K562 (cell line): Measurements from ENCODE around the gene SMC6. TPM values are rescaled to one million over a fixed set of nuclear protein-coding genes. Genes with fewer than 3 reads are reported as not detected.

Experiments used
- ATAC-seq: fragments of 200-7000 bp; cut with Tn5 transposase; 3 replicates; pipeline ENCODE4 v1.9.1; 2020; ENCODE audit warnings: moderate library complexity
- BruUV-seq: library from RNA; stranded (reverse); fragments of 400-500 nt; replicated peaks from 2 replicates; lab custom pipeline; 2021; lab: Mats Ljungman, UMichigan
- CTCF ChIA-PET: fragments of 300-600 bp; formaldehyde crosslinking; extraction: SDS; loops from one replicate; lab custom pipeline; 2021; ENCODE audit warnings: low intra/inter-chr PET ratio; lab: Yijun Ruan, JAX
- POLR2A ChIA-PET: fragments of 300-600, 350-650 bp; sonication (Branson Sonifier 250); formaldehyde crosslinking; extraction: SDS; loops from one replicate; lab custom pipeline; 2021; ENCODE audit warnings: antibody characterized with exemption, inconsistent platforms; lab: Yijun Ruan, JAX
- DNase-seq, 4 experiments: peaks; one replicate each; pipeline versions ENCODE4 v3.0.0 to v3.0.0-alpha.2; 2011 to 2018; ENCODE audit warnings: low spot score in 3 of 4, mixed read lengths in 3 of 4; ENCODE audit errors: extremely low read depth in 1 of 4
- FAIRE-seq: peaks from 2 replicates; lab custom pipeline; 2011; peaks lifted over from hg19 to GRCh38; lab: Jason Lieb, UNC
- H2AFZ ChIP-seq: 2 replicates; pipeline ENCODE4 v1.6.0; 2011; ENCODE audit warnings: low read depth, low read length, control low read depth, inconsistent platforms
- H3K27ac ChIP-seq: fragments of 200-600 bp; 3 replicates; pipeline ENCODE4 v1.8.0; 2011; ENCODE audit warnings: low read depth, mild to moderate bottlenecking, control low read depth, inconsistent platforms, low read length, moderate library complexity, mixed read lengths; ENCODE audit errors: extremely low read depth
- H3K27me3 ChIP-seq, 2 experiments: fragments of 300-600 bp in 1 of 2; 2 replicates in 1 of 2; 3 replicates in 1 of 2; pipeline versions ENCODE4 v1.6.0 to v1.8.0; 2011; ENCODE audit warnings: inconsistent platforms in 2 of 2, low read length in 2 of 2, mild to moderate bottlenecking in 1 of 2, mixed read lengths in 1 of 2, moderate library complexity in 1 of 2; ENCODE audit not compliant: control insufficient read depth in 2 of 2, insufficient read depth in 2 of 2
- H3K36me3 ChIP-seq: fragments of 300-600 bp; 3 replicates; pipeline ENCODE4 v1.8.0; 2011; ENCODE audit warnings: mild to moderate bottlenecking, low read length, inconsistent platforms; ENCODE audit not compliant: control insufficient read depth, insufficient read depth
- H3K4me1 ChIP-seq, 2 experiments: fragments of 200-600 bp in 1 of 2; replicated peaks in 1 of 2; 2 replicates in 1 of 2; 3 replicates in 1 of 2; pipeline versions ENCODE4 v1.5.1 to v1.8.0; 2011; ENCODE audit warnings: inconsistent platforms in 2 of 2, low read length in 2 of 2, mild to moderate bottlenecking in 1 of 2, mixed read lengths in 1 of 2, moderate library complexity in 1 of 2; ENCODE audit not compliant: control insufficient read depth in 2 of 2, insufficient read depth in 2 of 2
- H3K4me2 ChIP-seq: 2 replicates; pipeline ENCODE4 v1.6.1; 2011; ENCODE audit warnings: low read length, control low read depth, inconsistent platforms, mixed read lengths; ENCODE audit not compliant: insufficient read depth
- H3K4me3 ChIP-seq: fragments of 200-600 bp; sonication (generic), shearing (Covaris generic); 2 replicates; pipeline ENCODE4 v1.5.1; 2016; ENCODE audit warnings: control low read depth, inconsistent platforms
- H3K79me2 ChIP-seq: fragments of 200-600 bp; 3 replicates; pipeline ENCODE4 v1.8.0; 2011; ENCODE audit warnings: low read length, inconsistent platforms; ENCODE audit not compliant: control insufficient read depth, insufficient read depth
- H3K9ac ChIP-seq, 2 experiments: 2 replicates each; pipeline versions ENCODE4 v1.6.0 to v1.6.1; 2011; ENCODE audit warnings: low read depth in 2 of 2, low read length in 2 of 2, control low read depth in 1 of 2, inconsistent platforms in 1 of 2, mild to moderate bottlenecking in 1 of 2, mixed read lengths in 1 of 2; ENCODE audit not compliant: insufficient read depth in 1 of 2
- H3K9me1 ChIP-seq: one replicate; pipeline ENCODE4 v1.6.0; 2011; ENCODE audit warnings: inconsistent platforms, mild to moderate bottlenecking, low read length, moderate library complexity; ENCODE audit not compliant: control insufficient read depth, insufficient read depth
- H3K9me3 ChIP-seq: replicated peaks from 2 replicates; pipeline ENCODE4 v1.5.1; 2011; ENCODE audit warnings: low read depth, low read length, inconsistent platforms; ENCODE audit not compliant: control insufficient read depth, insufficient read depth
- H4K20me1 ChIP-seq: replicated peaks from 2 replicates; pipeline ENCODE4 v1.6.1; 2011; ENCODE audit warnings: low read length, inconsistent platforms, mixed read lengths; ENCODE audit not compliant: control insufficient read depth, insufficient read depth
- ATF4 ChIP-seq: fragments of 450-650 bp; formaldehyde crosslinking; IDR thresholded peaks from 2 replicates; pipeline ENCODE4 v1.4.0; 2022; ENCODE audit warnings: mild to moderate bottlenecking, moderate library complexity
- CBX8 ChIP-seq: fragments of 200-600 bp; sonication (generic); IDR thresholded peaks from 2 replicates; pipeline ENCODE4 v1.6.1; 2012; ENCODE audit warnings: borderline replicate concordance, mixed run types, low read depth, mild to moderate bottlenecking, moderate library complexity, mixed read lengths, low read length, control low read depth, inconsistent platforms; ENCODE audit not compliant: poor library complexity, severe bottlenecking; ENCODE audit errors: extremely low read depth
- ETV5 ChIP-seq: sonication (generic); formaldehyde crosslinking; IDR thresholded peaks from 2 replicates; pipeline ENCODE4 v1.4.0; 2020; ENCODE audit warnings: low read depth, mild to moderate bottlenecking, missing genetic modification reagents
- HDAC1 ChIP-seq, 2 experiments: fragments of 450-650 bp; IDR thresholded peaks; 2 replicates each; pipeline ENCODE4 v1.6.1; 2016 to 2017; ENCODE audit warnings: inconsistent platforms in 1 of 2, mild to moderate bottlenecking in 1 of 2, moderate library complexity in 1 of 2
- HMG20B ChIP-seq: fragments of 250-450 bp; sonication (Bioruptor Pico); IDR thresholded peaks from 2 replicates; pipeline ENCODE4 v1.5.0; 2021; ENCODE audit warnings: mild to moderate bottlenecking
- HNRNPH1 ChIP-seq: fragments of 200-400 bp; formaldehyde crosslinking; optimal IDR thresholded peaks from 2 replicates; pipeline ENCODE3; 2017; ENCODE audit warnings: low read depth, mild to moderate bottlenecking, low read length, moderate library complexity
- RBM22 ChIP-seq: fragments of 200-400 bp; formaldehyde crosslinking; IDR thresholded peaks from 2 replicates; pipeline ENCODE4 v1.6.1; 2018; ENCODE audit warnings: low read length, low read depth; ENCODE audit not compliant: poor library complexity, severe bottlenecking
- ZNF695 ChIP-seq: fragments of 450-650 bp; formaldehyde crosslinking; IDR thresholded peaks from 2 replicates; pipeline ENCODE4 v1.4.0; 2020; ENCODE audit warnings: mild to moderate bottlenecking, moderate library complexity
- WGBS: fragments of 100-300 bp; shearing (Covaris generic); methylation state at CpG from one replicate; pipeline ENCODE4 v1.1.6; 2016; ENCODE audit warnings: low coverage, mixed read lengths; ENCODE audit not compliant: insufficient coverage; ENCODE audit errors: missing lambda C conversion rate; 5-methylcytosine and 5-hydroxymethylcytosine counted together
- in situ Hi-C: fragments of 300-500 bp; cut with MboI; formaldehyde crosslinking; loops from 4 replicates; pipeline ENCODE4 v1.15.0; 2018; ENCODE audit warnings: inconsistent platforms, mixed read lengths
- intact Hi-C: fragments of 100-400 bp; cut with micrococcal nuclease; formaldehyde crosslinking; loops from 2 replicates; pipeline ENCODE4 v1.14.2; 2022
- polyA plus RNA-seq, 8 experiments: library from polyadenylated mRNA; depleted of rRNA in 4 of 8; stranded (reverse) in 5 of 8; unstranded in 3 of 8; fragments of >200 nt; fragmentation: Nextera tagmentation in 2 of 8; fragmentation: Illumina TruSeq in 1 of 8; extraction: Ambion mirVana in 2 of 8; extraction: Trizol in 1 of 8; gene quantifications; 2 replicates each; pipeline versions ENCODE4 v1.2.1 to v1.2.3, GENCODE V29; 2011 to 2014; ENCODE audit warnings: inconsistent platforms in 1 of 8, missing spikeins in 1 of 8
- total RNA-seq, 7 experiments: library from RNA; depleted of rRNA in 6 of 7; stranded (reverse); fragments of >200 nt in 6 of 7; fragmentation: Illumina TruSeq in 2 of 7; extraction: Trizol in 2 of 7; gene quantifications; 2 replicates each; pipeline versions ENCODE4 v1.2.1 to v1.2.3, GENCODE V29; 2011 to 2021; ENCODE audit warnings: low replicate concordance in 1 of 7
- TF ChIP-seq, protein P1 (sequence below): fragments of 450-650 bp; formaldehyde crosslinking; IDR thresholded peaks from 2 replicates; pipeline ENCODE4 v1.4.0; 2020; ENCODE audit warnings: mild to moderate bottlenecking
- TF ChIP-seq, protein P2 (sequence below): sonication (generic); formaldehyde crosslinking; IDR thresholded peaks from 2 replicates; pipeline ENCODE4 v1.9.0; 2022; ENCODE audit warnings: mild to moderate bottlenecking, missing genetic modification reagents
- TF ChIP-seq, protein P3 (sequence below): fragments of 450-650 bp; IDR thresholded peaks from 2 replicates; pipeline ENCODE4 v1.7.0; 2016; ENCODE audit warnings: borderline replicate concordance
- TF ChIP-seq, protein P4 (sequence below): sonication (generic); formaldehyde crosslinking; IDR thresholded peaks from 2 replicates; pipeline ENCODE4 v1.8.1; 2023; ENCODE audit warnings: mild to moderate bottlenecking, missing genetic modification reagents
- TF ChIP-seq, protein P5 (sequence below), 3 experiments: IDR thresholded peaks in 2 of 3; conservative IDR thresholded peaks in 1 of 3; 2 replicates each; pipeline ENCODE4 v1.5.1; 2011 to 2012; ENCODE audit warnings: low read length in 3 of 3, mild to moderate bottlenecking in 3 of 3, control low read depth in 2 of 3, improper control_type of control experiment in 1 of 3, inconsistent platforms in 1 of 3, low read depth in 1 of 3, mixed read lengths in 1 of 3, moderate library complexity in 1 of 3; ENCODE audit not compliant: insufficient read depth in 2 of 3

SMC6 gene
- total and polyA plus RNA-seq, 9 of the 15 experiments (the other 6 are each of a cell fraction or from before 2014, with no cell fraction given) = 14.2 to 75.9 (median 47.7) TPM

DNA sequence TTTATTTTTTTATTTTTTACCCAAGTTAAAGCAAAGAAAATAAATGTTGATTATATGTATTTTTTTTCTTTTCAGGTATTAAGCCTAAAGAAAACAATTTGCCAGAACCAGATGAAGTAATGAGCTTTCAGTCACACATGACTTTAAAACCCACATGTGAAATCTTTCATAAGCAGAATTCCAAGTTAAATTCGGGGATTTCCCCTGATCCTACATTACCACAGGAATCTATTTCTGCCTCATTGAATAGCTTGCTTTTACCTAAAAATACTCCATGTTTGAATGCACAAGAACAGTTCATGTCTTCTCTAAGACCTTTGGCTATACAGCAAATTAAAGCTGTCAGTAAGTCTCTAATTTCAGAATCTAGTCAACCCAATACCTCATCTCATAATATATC lies 26.9 kb upstream of the SMC6 start (continued):
- TF ChIP-seq, protein P1, sequence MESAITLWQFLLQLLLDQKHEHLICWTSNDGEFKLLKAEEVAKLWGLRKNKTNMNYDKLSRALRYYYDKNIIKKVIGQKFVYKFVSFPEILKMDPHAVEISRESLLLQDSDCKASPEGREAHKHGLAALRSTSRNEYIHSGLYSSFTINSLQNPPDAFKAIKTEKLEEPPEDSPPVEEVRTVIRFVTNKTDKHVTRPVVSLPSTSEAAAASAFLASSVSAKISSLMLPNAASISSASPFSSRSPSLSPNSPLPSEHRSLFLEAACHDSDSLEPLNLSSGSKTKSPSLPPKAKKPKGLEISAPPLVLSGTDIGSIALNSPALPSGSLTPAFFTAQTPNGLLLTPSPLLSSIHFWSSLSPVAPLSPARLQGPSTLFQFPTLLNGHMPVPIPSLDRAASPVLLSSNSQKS = no peak
- TF ChIP-seq, protein P2, sequence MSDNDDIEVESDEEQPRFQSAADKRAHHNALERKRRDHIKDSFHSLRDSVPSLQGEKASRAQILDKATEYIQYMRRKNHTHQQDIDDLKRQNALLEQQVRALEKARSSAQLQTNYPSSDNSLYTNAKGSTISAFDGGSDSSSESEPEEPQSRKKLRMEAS (CRISPR knock-in tag) = no peak
- TF ChIP-seq CBX8 (no peak), ETV5 (no peak), HNRNPH1 (no peak), ZNF695 (CRISPR knock-in tag) (no peak), HMG20B (CRISPR knock-in tag) (no peak)
- TF ChIP-seq, protein P3, sequence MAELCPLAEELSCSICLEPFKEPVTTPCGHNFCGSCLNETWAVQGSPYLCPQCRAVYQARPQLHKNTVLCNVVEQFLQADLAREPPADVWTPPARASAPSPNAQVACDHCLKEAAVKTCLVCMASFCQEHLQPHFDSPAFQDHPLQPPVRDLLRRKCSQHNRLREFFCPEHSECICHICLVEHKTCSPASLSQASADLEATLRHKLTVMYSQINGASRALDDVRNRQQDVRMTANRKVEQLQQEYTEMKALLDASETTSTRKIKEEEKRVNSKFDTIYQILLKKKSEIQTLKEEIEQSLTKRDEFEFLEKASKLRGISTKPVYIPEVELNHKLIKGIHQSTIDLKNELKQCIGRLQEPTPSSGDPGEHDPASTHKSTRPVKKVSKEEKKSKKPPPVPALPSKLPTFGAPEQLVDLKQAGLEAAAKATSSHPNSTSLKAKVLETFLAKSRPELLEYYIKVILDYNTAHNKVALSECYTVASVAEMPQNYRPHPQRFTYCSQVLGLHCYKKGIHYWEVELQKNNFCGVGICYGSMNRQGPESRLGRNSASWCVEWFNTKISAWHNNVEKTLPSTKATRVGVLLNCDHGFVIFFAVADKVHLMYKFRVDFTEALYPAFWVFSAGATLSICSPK = no peak

GRCh38 chr2:17772532-17772931 lies 18.9 kb upstream of the SMC6 start:
- Histone ChIP-seq H3K4me3 (no peak overlapping the region), H3K4me1 (no peaks in the 10 kb centered on the region), H3K36me3 (peaks cover 76% of the 10 kb centered on the region), H4K20me1 (no peaks in the 10 kb centered on the region), H3K27ac (no peak overlapping the region), H3K9me1 (no peaks in the 10 kb centered on the region), H2AFZ (no peak overlapping the region), H3K79me2 (no peaks in the 10 kb centered on the region), H3K4me2 (no peak overlapping the region), H3K9ac (no peak overlapping the region), H3K9me3 (no peaks in the 10 kb centered on the region), H3K27me3 (no peaks in the 10 kb centered on the region)
- FAIRE-seq (no peak), ATAC-seq (no peak), DNase-seq (no peak)
- in situ Hi-C loops = no loop called here
- WGBS = 84% methylated on average over 2 of the region's 2 CpGs
- intact Hi-C loops = no loop called here
- no TSS peak for BruUV-seq
- ChIA-PET POLR2A (interaction anchor here (1.2 kb wide), 1 partner anchor 9 kb away, joined by 3 read pairs; no protein-coding TSS in a partner anchor), CTCF (no interaction called here)
- TF ChIP-seq, protein P4, sequence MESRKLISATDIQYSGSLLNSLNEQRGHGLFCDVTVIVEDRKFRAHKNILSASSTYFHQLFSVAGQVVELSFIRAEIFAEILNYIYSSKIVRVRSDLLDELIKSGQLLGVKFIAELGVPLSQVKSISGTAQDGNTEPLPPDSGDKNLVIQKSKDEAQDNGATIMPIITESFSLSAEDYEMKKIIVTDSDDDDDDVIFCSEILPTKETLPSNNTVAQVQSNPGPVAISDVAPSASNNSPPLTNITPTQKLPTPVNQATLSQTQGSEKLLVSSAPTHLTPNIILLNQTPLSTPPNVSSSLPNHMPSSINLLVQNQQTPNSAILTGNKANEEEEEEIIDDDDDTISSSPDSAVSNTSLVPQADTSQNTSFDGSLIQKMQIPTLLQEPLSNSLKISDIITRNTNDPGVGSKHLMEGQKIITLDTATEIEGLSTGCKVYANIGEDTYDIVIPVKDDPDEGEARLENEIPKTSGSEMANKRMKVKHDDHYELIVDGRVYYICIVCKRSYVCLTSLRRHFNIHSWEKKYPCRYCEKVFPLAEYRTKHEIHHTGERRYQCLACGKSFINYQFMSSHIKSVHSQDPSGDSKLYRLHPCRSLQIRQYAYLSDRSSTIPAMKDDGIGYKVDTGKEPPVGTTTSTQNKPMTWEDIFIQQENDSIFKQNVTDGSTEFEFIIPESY (CRISPR knock-in tag) = no peak
- TF ChIP-seq RBM22 (no peak), ATF4 (CRISPR knock-in tag) (no peak), HDAC1 (IDR thresholded peaks at IDR 0.05) (no peak)
- TF ChIP-seq, protein P5, sequence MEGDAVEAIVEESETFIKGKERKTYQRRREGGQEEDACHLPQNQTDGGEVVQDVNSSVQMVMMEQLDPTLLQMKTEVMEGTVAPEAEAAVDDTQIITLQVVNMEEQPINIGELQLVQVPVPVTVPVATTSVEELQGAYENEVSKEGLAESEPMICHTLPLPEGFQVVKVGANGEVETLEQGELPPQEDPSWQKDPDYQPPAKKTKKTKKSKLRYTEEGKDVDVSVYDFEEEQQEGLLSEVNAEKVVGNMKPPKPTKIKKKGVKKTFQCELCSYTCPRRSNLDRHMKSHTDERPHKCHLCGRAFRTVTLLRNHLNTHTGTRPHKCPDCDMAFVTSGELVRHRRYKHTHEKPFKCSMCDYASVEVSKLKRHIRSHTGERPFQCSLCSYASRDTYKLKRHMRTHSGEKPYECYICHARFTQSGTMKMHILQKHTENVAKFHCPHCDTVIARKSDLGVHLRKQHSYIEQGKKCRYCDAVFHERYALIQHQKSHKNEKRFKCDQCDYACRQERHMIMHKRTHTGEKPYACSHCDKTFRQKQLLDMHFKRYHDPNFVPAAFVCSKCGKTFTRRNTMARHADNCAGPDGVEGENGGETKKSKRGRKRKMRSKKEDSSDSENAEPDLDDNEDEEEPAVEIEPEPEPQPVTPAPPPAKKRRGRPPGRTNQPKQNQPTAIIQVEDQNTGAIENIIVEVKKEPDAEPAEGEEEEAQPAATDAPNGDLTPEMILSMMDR (IDR thresholded peaks at IDR 0.05 in 2 of 3, conservative IDR thresholded peaks at IDR 0.05 in 1 of 3; ENCODE audit: insufficient read depth in 2 of 3, low read depth in 1 of 3, low read length in 3 of 3) = no peak
